CD4-positive, alpha-beta memory T cell (primary cell): ENCODE results near the gene SIRT3. TPM values are rescaled to one million over a fixed set of nuclear protein-coding genes. Genes with fewer than 3 reads are reported as not detected.
A peak's percentile ranks its signal among the peaks of the same experiment; 100 is the strongest.
"Not testable (repeated sequence)": the region's sequence is repeated elsewhere in the genome, so short reads cannot be mapped to it uniquely, and the experiment has no call there.

Source experiments
- CTCF ChIA-PET: fragments of 350-600 bp; sonication (Branson Sonifier 250); formaldehyde crosslinking; loops from one replicate; lab custom pipeline; 2021; ENCODE audit warnings: inconsistent platforms; ENCODE audit not compliant: partially characterized antibody; lab: Charles Lee
- POLR2A ChIA-PET: fragments of 350-600 bp; sonication (Branson Sonifier 250); formaldehyde crosslinking; loops from one replicate; lab custom pipeline; 2021; ENCODE audit not compliant: partially characterized antibody; lab: Charles Lee
- DNase-seq, 5 donors: peaks; one replicate each; pipeline versions ENCODE4 v3.0.0 to v3.0.0-alpha.2; 2020 to 2022; ENCODE audit warnings: mixed read lengths in 1 of 5
- H3K27ac ChIP-seq: one replicate; pipeline ENCODE4 v1.7.0; 2013; ENCODE audit warnings: low read depth, low read length
- H3K27me3 ChIP-seq: 2 replicates; pipeline ENCODE4 v1.7.0; 2013; ENCODE audit warnings: mild to moderate bottlenecking, low read length, moderate library complexity; ENCODE audit not compliant: insufficient read depth
- H3K36me3 ChIP-seq: 2 replicates; pipeline ENCODE4 v1.7.0; 2013; ENCODE audit warnings: mild to moderate bottlenecking, low read length, moderate library complexity; ENCODE audit not compliant: insufficient read depth
- H3K4me1 ChIP-seq: 2 replicates; pipeline ENCODE4 v1.7.0; 2013; ENCODE audit warnings: mild to moderate bottlenecking, low read length, moderate library complexity; ENCODE audit not compliant: insufficient read depth
- H3K4me3 ChIP-seq, 2 donors: one replicate each; pipeline ENCODE4 v1.7.0; 2013; ENCODE audit warnings: low read length in 2 of 2, mild to moderate bottlenecking in 1 of 2
- H3K9me3 ChIP-seq, 2 donors: one replicate each; pipeline ENCODE4 v1.7.0; 2013; ENCODE audit warnings: low read length in 2 of 2, control low read depth in 1 of 2; ENCODE audit not compliant: control insufficient read depth in 1 of 2
- H3K27ac Mint-ChIP-seq, 7 donors: one replicate each; pipeline ENCODE4 v1.8.0; 2020 to 2021; ENCODE audit warnings: mixed read lengths in 7 of 7, mild to moderate bottlenecking in 6 of 7, inconsistent platforms in 3 of 7, moderate library complexity in 3 of 7
- H3K27me3 Mint-ChIP-seq, 2 donors: one replicate each; pipeline ENCODE4 v1.8.0; 2020 to 2021; ENCODE audit warnings: mixed read lengths in 2 of 2
- H3K36me3 Mint-ChIP-seq, 2 donors: one replicate each; pipeline ENCODE4 v1.8.0; 2020 to 2021; ENCODE audit warnings: mixed read lengths in 2 of 2, inconsistent platforms in 1 of 2, mild to moderate bottlenecking in 1 of 2
- H3K4me1 Mint-ChIP-seq, 4 donors: one replicate each; pipeline ENCODE4 v1.8.0; 2020 to 2021; ENCODE audit warnings: mixed read lengths in 4 of 4, mild to moderate bottlenecking in 1 of 4
- H3K4me3 Mint-ChIP-seq, 8 donors: one replicate each; pipeline ENCODE4 v1.8.0; 2020 to 2021; ENCODE audit warnings: mixed read lengths in 8 of 8, mild to moderate bottlenecking in 7 of 8, moderate library complexity in 6 of 8, inconsistent platforms in 3 of 8
- H3K9me3 Mint-ChIP-seq, 8 donors: one replicate each; pipeline ENCODE4 v1.8.0; 2020 to 2021; ENCODE audit warnings: mixed read lengths in 8 of 8, mild to moderate bottlenecking in 5 of 8, inconsistent platforms in 3 of 8, moderate library complexity in 1 of 8
- intact Hi-C: fragments of 100-400 bp; cut with micrococcal nuclease; formaldehyde crosslinking; loops from one replicate; pipeline ENCODE4 v1.15.1; 2023
- polyA plus RNA-seq, 2 donors: library from polyadenylated mRNA; unstranded; fragments of 300-500 nt; fragmentation: Illumina TruSeq; gene quantifications; one replicate each; pipeline ENCODE4 v1.2.3, GENCODE V29; 2021
- total RNA-seq, 2 experiments: library from RNA; stranded (reverse); gene quantifications; one replicate each; pipeline ENCODE4 v1.2.3, GENCODE V29; 2021

The SIRT3 gene
- total and polyA plus RNA-seq, 4 experiments from 2014 or later = 11.2 to 30.7 (median 19.0) TPM

DNA sequence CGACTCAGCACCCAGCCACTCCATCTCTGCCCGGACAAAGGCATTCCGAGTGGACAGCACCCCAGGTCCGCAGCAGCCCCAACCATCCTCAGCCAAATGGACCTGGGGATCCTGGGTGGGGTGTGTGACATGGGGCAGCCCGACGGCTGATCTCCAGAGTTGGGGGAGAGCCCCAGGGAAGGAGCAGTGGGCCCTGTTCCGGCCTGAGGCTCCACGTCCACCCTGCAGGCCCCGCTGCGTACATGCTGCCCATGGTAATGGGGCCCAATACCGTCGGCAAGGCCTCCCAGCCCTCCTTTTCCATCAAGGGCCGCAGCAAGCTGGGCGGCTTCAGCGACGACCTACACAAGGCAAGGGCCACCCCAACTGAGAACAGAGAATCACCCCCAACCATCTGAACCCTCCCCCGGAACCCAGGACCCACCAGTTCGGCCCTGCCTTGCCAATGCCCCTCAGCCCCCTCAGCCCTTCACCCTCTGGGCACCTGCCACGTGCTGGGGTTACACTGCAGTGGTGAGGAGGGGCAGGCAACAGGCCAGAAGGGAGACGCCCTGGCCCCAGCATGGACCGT is 37.8 kb downstream of the SIRT3 start:
- peak overlapping the region in 2 of 7 donors; percentile 22 to 46 for H3K27ac Mint-ChIP-seq

DNA sequence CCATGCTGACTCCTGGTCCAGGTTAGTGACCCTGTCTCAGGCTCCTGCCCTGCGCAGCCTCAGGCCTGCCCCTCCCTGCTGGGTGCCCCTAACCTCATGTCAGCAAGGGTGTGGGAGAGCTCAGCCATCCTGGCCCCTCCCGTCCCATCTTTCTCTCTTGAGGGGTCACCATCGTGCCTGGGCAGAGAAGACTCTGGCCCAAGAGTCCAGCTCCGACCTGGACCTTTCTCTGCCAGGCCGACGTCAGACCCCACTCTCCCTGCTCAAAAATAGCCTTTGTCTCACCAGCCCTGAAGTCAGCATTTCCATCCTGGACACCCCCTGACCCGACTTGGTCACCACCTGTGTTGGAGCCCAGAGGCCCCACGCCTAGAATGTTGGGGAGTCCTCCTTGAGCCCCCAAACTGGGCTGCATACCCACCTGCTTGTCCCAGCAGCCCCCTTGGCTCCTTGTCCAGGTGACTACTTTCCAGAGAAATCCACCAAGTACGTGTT is 38.4 kb downstream of the SIRT3 start:
- Mint-ChIP-seq H3K4me3 (no peak overlapping the region), H3K36me3 (peaks cover 4 to 6% of the 10 kb centered on the region in 2 donors), H3K27me3 (peaks cover 0 to 1% of the 10 kb centered on the region in 2 donors), H3K4me1 (peaks cover 12 to 24% (median 15%) of the 10 kb centered on the region in 4 donors), H3K9me3 (no peaks in the 10 kb centered on the region), H3K27ac (peak overlapping the region in 3 of 7 donors; percentile 22 to 70 (median 46))
- no peak overlapping the region for H3K4me3 ChIP-seq
- intact Hi-C loops = no loop called here
- DNase-seq = no peak
- no peaks in the 10 kb centered on the region for H3K27me3 ChIP-seq
- H3K27ac ChIP-seq = no peak overlapping the region
- no peaks in the 10 kb centered on the region for H3K36me3 ChIP-seq
- no peaks in the 10 kb centered on the region for H3K9me3 ChIP-seq
- CTCF ChIA-PET = interaction anchor here (1.2 kb wide), 1 partner anchor 53 kb away, joined by 4 read pairs; no protein-coding TSS in a partner anchor
- H3K4me1 ChIP-seq = peaks cover 15% of the 10 kb centered on the region
- POLR2A ChIA-PET = interaction anchor here (1.0 to 3.5 kb wide), 2 partner anchors 9 to 70 kb away, joined by 3 to 22 read pairs; partner anchors contain the start of genes BET1L and RIC8A

More for the DNA sequence above, 37.8 kb downstream of the SIRT3 start:
- H3K36me3 Mint-ChIP-seq = peaks cover 4 to 12% of the 10 kb centered on the region in 2 donors
- Histone ChIP-seq H3K9me3 (no peaks in the 10 kb centered on the region), H3K4me1 (peaks cover 20% of the 10 kb centered on the region), H3K36me3 (peaks cover 1% of the 10 kb centered on the region), H3K27me3 (no peaks in the 10 kb centered on the region), H3K27ac (no peak overlapping the region), H3K4me3 (no peak overlapping the region)
- no peaks in the 10 kb centered on the region for H3K9me3 Mint-ChIP-seq
- peaks cover 15 to 29% (median 20%) of the 10 kb centered on the region in 4 donors for H3K4me1 Mint-ChIP-seq
- peaks cover 0 to 1% of the 10 kb centered on the region in 2 donors for H3K27me3 Mint-ChIP-seq
- ChIA-PET CTCF (no interaction called here), POLR2A (interaction anchor here (3.5 kb wide), 1 partner anchor 9 kb away, joined by 22 read pairs; the partner anchor contains the start of genes BET1L and RIC8A)
- DNase-seq = no peak
- intact Hi-C loops = no loop called here
- H3K4me3 Mint-ChIP-seq = no peak overlapping the region

DNA sequence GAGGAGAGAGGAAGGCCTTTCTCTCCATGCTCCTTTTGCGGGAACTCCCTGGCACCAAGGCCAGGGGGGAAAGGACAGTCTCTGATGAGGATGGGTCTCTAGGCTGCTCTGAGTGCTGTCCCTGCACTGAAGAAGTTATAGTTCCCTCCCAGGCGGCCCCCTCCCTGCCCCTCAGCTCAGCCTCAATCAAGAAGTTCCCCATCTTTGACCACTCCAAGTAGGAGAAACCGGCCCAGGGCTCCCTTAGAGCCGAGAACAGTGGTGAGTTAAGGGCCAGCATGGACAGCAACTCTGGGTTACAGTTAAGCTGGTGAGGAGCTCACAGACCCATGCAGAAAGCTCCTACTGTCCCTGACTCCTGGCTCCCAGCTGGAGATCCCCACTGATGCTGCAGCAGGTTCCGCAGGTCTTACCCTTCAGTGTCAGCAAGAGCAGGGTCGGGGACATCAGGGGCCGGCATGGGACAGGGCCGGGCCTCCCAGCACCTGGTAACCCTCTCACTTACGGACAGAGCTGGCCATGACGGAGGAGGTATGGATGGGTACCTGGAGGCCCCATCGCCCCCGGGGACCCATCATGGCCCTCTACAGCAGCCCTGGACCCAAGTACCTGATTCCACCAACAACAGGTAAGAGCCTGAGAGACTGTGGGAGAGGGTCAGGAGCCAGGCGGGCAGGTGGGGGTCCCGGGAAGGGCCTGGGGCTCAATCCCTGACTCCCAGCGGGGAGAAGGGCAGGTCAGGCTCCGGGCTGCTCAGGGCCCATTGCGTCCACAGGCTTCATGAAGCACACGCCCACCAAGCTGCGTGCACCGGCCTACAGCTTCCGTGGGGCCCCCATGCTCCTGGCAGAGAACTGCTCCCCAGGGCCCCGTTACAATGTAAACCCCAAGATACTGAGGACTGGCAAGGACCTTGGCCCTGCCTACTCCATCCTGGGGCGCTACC is 39.1 kb downstream of the SIRT3 start:
- intact Hi-C loops = no loop called here
- ChIA-PET POLR2A (interaction anchor here (1.0 to 3.5 kb wide), 2 partner anchors 10 to 71 kb away, joined by 3 to 22 read pairs; partner anchors contain the start of genes BET1L and RIC8A), CTCF (interaction anchor here (1.2 kb wide), 1 partner anchor 54 kb away, joined by 4 read pairs; no protein-coding TSS in a partner anchor)
- no peak overlapping the region for H3K4me3 Mint-ChIP-seq
- no peak overlapping the region for H3K27ac Mint-ChIP-seq
- peaks cover 0 to 1% of the 10 kb centered on the region in 2 donors for H3K27me3 Mint-ChIP-seq
- no peaks in the 10 kb centered on the region for H3K9me3 ChIP-seq
- DNase-seq = no peak
- H3K4me3 ChIP-seq = no peak overlapping the region
- peaks cover 8 to 20% (median 11%) of the 10 kb centered on the region in 4 donors for H3K4me1 Mint-ChIP-seq
- peaks cover 11% of the 10 kb centered on the region for H3K4me1 ChIP-seq
- H3K36me3 Mint-ChIP-seq = peaks cover 2 to 4% of the 10 kb centered on the region in 2 donors
- H3K9me3 Mint-ChIP-seq = no peaks in the 10 kb centered on the region
- H3K27me3 ChIP-seq = no peaks in the 10 kb centered on the region
- H3K27ac ChIP-seq = no peak overlapping the region
- no peaks in the 10 kb centered on the region for H3K36me3 ChIP-seq

DNA sequence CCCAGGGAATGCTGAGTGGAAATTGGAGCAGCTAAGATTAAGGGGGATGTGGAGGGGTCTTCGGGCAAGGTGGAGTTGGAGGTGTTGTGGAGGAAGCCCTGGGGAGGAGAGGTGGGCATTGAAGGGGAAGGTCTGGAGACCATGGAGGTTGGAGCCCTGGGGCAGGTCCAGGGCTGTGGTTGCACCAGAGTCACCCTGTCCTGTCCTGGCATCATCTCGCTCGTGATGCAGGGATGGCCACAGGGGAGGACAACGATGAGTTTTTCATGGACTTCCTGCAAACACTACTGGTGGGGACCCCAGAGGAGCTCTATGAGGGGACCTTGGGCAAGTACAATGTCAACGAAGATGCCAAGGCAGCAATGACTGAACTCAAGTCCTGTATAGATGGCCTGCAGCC is 42.7 kb downstream of the SIRT3 start:
- H3K36me3 Mint-ChIP-seq, H3K27me3 Mint-ChIP-seq, H3K9me3 ChIP-seq, H3K27ac ChIP-seq, H3K27ac Mint-ChIP-seq, POLR2A ChIA-PET, intact Hi-C loops, CTCF ChIA-PET, H3K36me3 ChIP-seq, H3K4me3 Mint-ChIP-seq, H3K27me3 ChIP-seq, H3K9me3 Mint-ChIP-seq, H3K4me3 ChIP-seq: not testable (repeated sequence)
- DNase-seq = peak in 1 of 5 donors; percentile 23
- peaks cover 5 to 15% (median 11%) of the 10 kb centered on the region in 4 donors for H3K4me1 Mint-ChIP-seq
- H3K4me1 ChIP-seq = peaks cover 11% of the 10 kb centered on the region

DNA sequence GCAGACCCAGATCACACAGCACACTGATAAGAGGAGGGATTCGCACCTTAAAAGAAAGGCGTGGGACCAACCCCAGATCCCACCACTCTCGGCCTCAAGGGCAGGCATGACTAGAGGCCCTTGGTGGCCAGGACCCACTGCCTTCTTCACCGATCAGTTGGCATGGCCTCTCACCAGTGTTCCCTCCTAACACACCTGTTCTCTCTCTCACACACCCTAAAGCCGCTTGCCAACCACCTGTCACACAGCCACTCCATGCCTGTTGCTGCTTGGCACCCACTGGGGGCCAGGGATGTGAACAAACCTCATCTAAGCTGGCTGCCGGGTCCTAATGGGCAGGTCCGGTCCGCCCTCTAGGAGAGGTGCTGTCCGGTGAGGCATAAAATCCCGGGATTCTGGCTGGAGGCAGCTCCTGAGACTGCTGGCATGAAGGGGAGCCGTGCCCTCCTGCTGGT is 43.4 kb downstream of the SIRT3 start, which contains the start of gene SCGB1C1:
SCGB1C1 (plus strand) TSS at position 405 of the 455 bp plus-strand sequence; CDS start at position 427, 22 bp downstream.
- peaks cover 11% of the 10 kb centered on the region for H3K4me1 ChIP-seq
- CTCF ChIA-PET, DNase-seq, H3K9me3 Mint-ChIP-seq, H3K4me3 ChIP-seq, intact Hi-C loops, H3K27me3 ChIP-seq, H3K36me3 ChIP-seq, H3K27ac ChIP-seq, POLR2A ChIA-PET, H3K9me3 ChIP-seq, H3K27me3 Mint-ChIP-seq, H3K36me3 Mint-ChIP-seq: not testable (repeated sequence)
- peaks cover 5 to 15% (median 11%) of the 10 kb centered on the region in 4 donors for H3K4me1 Mint-ChIP-seq
- peak within 1 kb of the TSS in 3 of 8 donors; percentile 17 to 71 (median 63) for H3K4me3 Mint-ChIP-seq
- H3K27ac Mint-ChIP-seq = peak within 1 kb of the TSS in 4 of 7 donors; percentile 32 to 80 (median 72)

DNA sequence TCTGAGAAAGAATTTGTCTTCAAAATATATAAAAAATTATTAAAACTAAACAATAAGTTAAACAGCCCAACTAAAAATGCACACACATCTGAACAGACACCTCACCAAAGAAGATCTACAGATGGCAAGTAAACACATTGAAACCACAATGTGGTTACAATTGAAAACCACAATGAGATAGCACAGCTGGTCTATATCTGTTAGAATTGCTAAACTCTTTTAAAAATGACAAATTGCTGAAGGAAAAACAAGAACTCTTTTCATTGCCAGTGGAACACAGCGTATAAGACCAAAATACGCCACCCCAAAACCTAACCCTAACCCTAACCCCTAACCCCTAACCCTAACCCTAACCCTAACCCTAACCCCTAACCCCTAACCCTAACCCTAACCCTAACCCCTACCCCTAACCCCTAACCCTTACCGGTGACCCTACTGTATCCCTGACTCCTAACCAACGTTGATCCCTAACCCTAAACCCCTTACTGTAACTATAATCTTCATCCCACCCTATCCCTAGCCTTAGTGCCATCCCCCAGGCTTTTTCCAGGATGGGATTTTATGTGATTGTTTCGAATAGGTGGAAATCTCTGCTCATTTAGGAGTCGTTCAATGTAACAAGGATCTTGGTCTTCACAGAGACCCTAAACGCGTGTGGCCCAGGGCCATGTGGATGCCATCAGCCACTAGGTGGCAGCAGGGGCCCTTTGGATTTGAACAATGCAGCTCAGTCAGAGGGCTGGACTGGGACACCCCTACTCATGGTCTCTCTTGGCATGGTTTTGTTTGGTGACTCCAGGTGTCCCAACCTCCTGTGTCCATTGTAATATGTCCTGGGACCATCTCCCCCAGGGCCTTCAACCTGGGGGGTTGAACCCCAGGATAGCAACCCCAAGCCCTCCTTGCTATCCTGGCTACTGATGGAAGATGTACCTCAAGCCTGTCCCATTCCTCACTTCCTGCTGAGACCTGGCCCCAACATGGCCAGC is 44.4 kb downstream of the SIRT3 start:
- H3K36me3 Mint-ChIP-seq, H3K27me3 Mint-ChIP-seq, H3K4me3 ChIP-seq, POLR2A ChIA-PET, H3K27me3 ChIP-seq, H3K36me3 ChIP-seq, H3K9me3 ChIP-seq, intact Hi-C loops, H3K27ac ChIP-seq, CTCF ChIA-PET, H3K9me3 Mint-ChIP-seq: not testable (repeated sequence)
- DNase-seq = peak; percentile 32 to 54 (median 46)
- peaks cover 11% of the 10 kb centered on the region for H3K4me1 ChIP-seq
- Mint-ChIP-seq H3K4me3 (peak overlapping the region in 7 of 8 donors; percentile 17 to 78 (median 69)), H3K27ac (peak overlapping the region; percentile 47 to 94 (median 87)), H3K4me1 (peaks cover 5 to 15% (median 11%) of the 10 kb centered on the region in 4 donors)
